HCT116 (cell line): ENCODE data around the gene MAGEA9. TPM values are rescaled to one million over a fixed set of nuclear protein-coding genes. Genes with fewer than 3 reads are reported as not detected.

Source experiments
- ATAC-seq: fragments of 200-7000 bp; cut with Tn5 transposase; 2 replicates; pipeline ENCODE4 v1.9.1; 2020; ENCODE audit warnings: mild to moderate bottlenecking, moderate library complexity
- BruUV-seq: library from RNA; stranded (reverse); fragments of 400-500 nt; replicated peaks from 2 replicates; lab custom pipeline; 2021; lab: Mats Ljungman, UMichigan
- CTCF ChIA-PET: fragments of 300-600 bp; sonication (Branson Sonifier 250); formaldehyde crosslinking; loops from one replicate; lab custom pipeline; 2021; ENCODE audit warnings: antibody characterized with exemption; lab: Charles Lee
- POLR2A ChIA-PET: fragments of 300-600, 350-600 bp; sonication (Branson Sonifier 250); formaldehyde crosslinking; loops from one replicate; lab custom pipeline; 2021; ENCODE audit warnings: antibody characterized with exemption; lab: Charles Lee
- RAD21 ChIA-PET, 2 experiments: fragments of 300-600 bp; sonication (Branson Sonifier 250); formaldehyde crosslinking; loops; one replicate each; lab custom pipeline; 2023; ENCODE audit warnings: low total read pairs in 2 of 2; ENCODE audit not compliant: uncharacterized antibody in 2 of 2, unreplicated experiment in 2 of 2, low non-redundant PET in 1 of 2; lab: Charles Lee
- DNase-seq: peaks from one replicate; pipeline ENCODE4 v3.0.0-alpha.2; 2010; ENCODE audit warnings: low read depth, low spot score
- H2AFZ ChIP-seq: fragments of 200-600 bp; shearing (Covaris generic), sonication (generic); 2 replicates; pipeline ENCODE4 v1.6.1; 2017; ENCODE audit warnings: low read depth, mixed run types, mixed read lengths, antibody characterized with exemption, low read length; ENCODE audit not compliant: poor library complexity, severe bottlenecking
- H3K27ac ChIP-seq: 2 replicates; pipeline ENCODE4 v1.5.1; 2012; ENCODE audit warnings: low read depth, low read length
- H3K27me3 ChIP-seq: fragments of 200-600 bp; sonication (generic); 2 replicates; pipeline ENCODE4 v1.6.1; 2016; ENCODE audit warnings: mixed run types, low read length, mixed read lengths; ENCODE audit not compliant: insufficient read depth
- H3K36me3 ChIP-seq, 2 experiments: fragments of 200-500 bp in 1 of 2; fragments of 200-600 bp in 1 of 2; sonication (Bioruptor generic) in 1 of 2; sonication (generic) in 1 of 2; 2 replicates each; pipeline versions ENCODE4 v1.5.1 to v1.6.1; 2014 to 2016; ENCODE audit warnings: low read length in 2 of 2, inconsistent platforms in 1 of 2, mixed read lengths in 1 of 2, mixed run types in 1 of 2; ENCODE audit not compliant: insufficient read depth in 2 of 2, control insufficient read depth in 1 of 2
- H3K4me1 ChIP-seq, 2 experiments: fragments of 200-600 bp in 1 of 2; sonication (generic) in 1 of 2; 2 replicates each; pipeline versions ENCODE4 v1.5.1 to v1.6.1; 2012 to 2017; ENCODE audit warnings: low read length in 2 of 2, inconsistent platforms in 1 of 2, mild to moderate bottlenecking in 1 of 2, mixed read lengths in 1 of 2, mixed run types in 1 of 2, moderate library complexity in 1 of 2; ENCODE audit not compliant: insufficient read depth in 2 of 2, control insufficient read depth in 1 of 2
- H3K4me2 ChIP-seq: fragments of 200-600 bp; sonication (generic); 2 replicates; pipeline ENCODE4 v1.6.1; 2017; ENCODE audit warnings: mixed run types, low read length, mixed read lengths
- H3K4me3 ChIP-seq, 2 experiments: fragments of 200-600 bp in 1 of 2; sonication (generic) in 1 of 2; replicated peaks in 1 of 2; 2 replicates each; pipeline ENCODE4 v1.5.1; 2011 to 2016; ENCODE audit warnings: low read length in 2 of 2, control low read depth in 1 of 2, low read depth in 1 of 2, mild to moderate bottlenecking in 1 of 2, mixed read lengths in 1 of 2, mixed run types in 1 of 2
- H3K79me2 ChIP-seq: fragments of 200-600 bp; sonication (generic); 2 replicates; pipeline ENCODE4 v1.6.1; 2017; ENCODE audit warnings: mild to moderate bottlenecking, mixed run types, low read length, moderate library complexity, mixed read lengths; ENCODE audit not compliant: insufficient read depth
- H3K9ac ChIP-seq: fragments of 200-600 bp; sonication (generic); 2 replicates; pipeline ENCODE4 v1.6.1; 2016; ENCODE audit warnings: low read length, mixed read lengths
- H3K9me2 ChIP-seq: fragments of 200-600 bp; sonication (generic), shearing (Covaris generic); 2 replicates; pipeline ENCODE4 v1.6.1; 2017; ENCODE audit warnings: mixed run types, mild to moderate bottlenecking, moderate library complexity; ENCODE audit not compliant: insufficient read depth
- H3K9me3 ChIP-seq, 2 experiments: fragments of 200-500 bp in 1 of 2; fragments of 200-600 bp in 1 of 2; sonication (Bioruptor generic) in 1 of 2; sonication (generic) in 1 of 2; 2 replicates each; pipeline ENCODE4 v1.6.1; 2014 to 2017; ENCODE audit warnings: low read length in 2 of 2, mixed read lengths in 2 of 2, inconsistent platforms in 1 of 2, low read depth in 1 of 2, mild to moderate bottlenecking in 1 of 2, mixed run types in 1 of 2, moderate library complexity in 1 of 2; ENCODE audit not compliant: control insufficient read depth in 1 of 2, insufficient read depth in 1 of 2
- H4K20me1 ChIP-seq: fragments of 200-600 bp; sonication (generic), shearing (Covaris generic); 2 replicates; pipeline ENCODE4 v1.6.1; 2017; ENCODE audit warnings: mixed run types, mild to moderate bottlenecking, moderate library complexity; ENCODE audit not compliant: insufficient read depth
- ATF3 ChIP-seq: IDR thresholded peaks from 2 replicates; pipeline ENCODE4 v1.6.1; 2012
- CBX3 ChIP-seq: IDR thresholded peaks from 2 replicates; pipeline ENCODE4 v1.6.1; 2012; ENCODE audit warnings: low read depth
- CEBPB ChIP-seq: IDR thresholded peaks from 2 replicates; pipeline ENCODE4 v1.6.1; 2012; ENCODE audit warnings: low read depth
- EZH2 ChIP-seq: fragments of 200-600 bp; sonication (generic); IDR thresholded peaks from 2 replicates; pipeline ENCODE4 v1.6.1; 2017; ENCODE audit warnings: antibody characterized with exemption, mixed run types
- EZH2phosphoT487 ChIP-seq: fragments of 200-600 bp; IDR thresholded peaks from 2 replicates; pipeline ENCODE4 v1.6.1; 2018; ENCODE audit warnings: antibody characterized with exemption, borderline replicate concordance
- JUND ChIP-seq: IDR thresholded peaks from 2 replicates; pipeline ENCODE4 v1.6.1; 2012
- POLR2AphosphoS5 ChIP-seq: IDR thresholded peaks from 2 replicates; pipeline ENCODE4 v1.6.1; 2011; ENCODE audit warnings: mild to moderate bottlenecking, low read depth, low read length, moderate library complexity
- RAD21 ChIP-seq: IDR thresholded peaks from 2 replicates; pipeline ENCODE4 v1.6.1; 2012; ENCODE audit warnings: low read depth, mild to moderate bottlenecking
- SIN3A ChIP-seq: IDR thresholded peaks from 2 replicates; pipeline ENCODE4 v1.6.1; 2012; ENCODE audit warnings: low read depth
- SRF ChIP-seq: IDR thresholded peaks from 2 replicates; pipeline ENCODE4 v1.6.1; 2012; ENCODE audit warnings: low read depth
- TCF7L2 ChIP-seq: IDR thresholded peaks from 2 replicates; pipeline ENCODE4 v1.7.0; 2011; ENCODE audit warnings: borderline replicate concordance, inconsistent platforms; ENCODE audit not compliant: insufficient read depth, insufficient read length; ENCODE audit errors: extremely low read depth
- YY1 ChIP-seq: IDR thresholded peaks from 2 replicates; pipeline ENCODE4 v1.6.1; 2011; ENCODE audit warnings: low read length, low read depth, moderate library complexity, mild to moderate bottlenecking; ENCODE audit not compliant: insufficient replicate concordance; ENCODE audit errors: extremely low read depth
- ZNF274 ChIP-seq: fragments of 200-500 bp; sonication (Bioruptor generic); IDR thresholded peaks from 2 replicates; pipeline ENCODE4 v1.6.1; 2014; ENCODE audit warnings: mild to moderate bottlenecking, low read depth, low read length, inconsistent platforms
- intact Hi-C: fragments of 100-400 bp; cut with micrococcal nuclease; formaldehyde crosslinking; loops from 2 replicates; pipeline ENCODE4 v1.10.0; 2022
- total RNA-seq: library from RNA; stranded (reverse); gene quantifications from one replicate; pipeline ENCODE4 v1.2.1, GENCODE V29; 2021; ENCODE audit not compliant: unreplicated experiment
- TF ChIP-seq, protein P1 (sequence below): IDR thresholded peaks from 2 replicates; pipeline ENCODE4 v1.6.1; 2012; ENCODE audit warnings: low read depth
- TF ChIP-seq, protein P2 (sequence below): IDR thresholded peaks from 2 replicates; pipeline ENCODE4 v1.6.1; 2012
- TF ChIP-seq, protein P3 (sequence below), 3 experiments: fragments of 200-600 bp in 1 of 3; sonication (generic) in 1 of 3; IDR thresholded peaks in 2 of 3; conservative IDR thresholded peaks in 1 of 3; 2 replicates each; pipeline ENCODE4 v1.5.1; 2012 to 2017; ENCODE audit warnings: low read depth in 2 of 3, low read length in 2 of 3, antibody characterized with exemption in 1 of 3, borderline replicate concordance in 1 of 3, control low read depth in 1 of 3, mild to moderate bottlenecking in 1 of 3, mixed read lengths in 1 of 3, mixed run types in 1 of 3, moderate library complexity in 1 of 3; ENCODE audit not compliant: insufficient read depth in 1 of 3

The MAGEA9 gene
- total RNA-seq, 1 experiment from 2014 or later: not detected

- no peak overlapping the region for H3K9ac ChIP-seq
- RAD21 ChIA-PET: no interaction called here
These were observed 21.9 kb upstream of the MAGEA9 start for GRCh38 chrX:149759824-149760223.

More at GRCh38 chrX:149759824-149760223, 21.9 kb upstream of the MAGEA9 start:
- H3K4me2 ChIP-seq: no peak overlapping the region
- no peaks in the 10 kb centered on the region for H4K20me1 ChIP-seq
- H3K27ac ChIP-seq: no peak overlapping the region
- H3K36me3 ChIP-seq: no peaks in the 10 kb centered on the region
- H3K4me3 ChIP-seq: no peak overlapping the region
- no peaks in the 10 kb centered on the region for H3K4me1 ChIP-seq
- no peak for ATAC-seq
- CTCF ChIA-PET: no interaction called here
- TF ChIP-seq ATF3 (no peak), SIN3A (no peak), EZH2 (no peak), JUND (no peak), ZNF274 (no peak), POLR2AphosphoS5 (no peak), EZH2phosphoT487 (no peak), TCF7L2 (no peak), CBX3 (no peak), SRF (no peak), CEBPB (no peak), YY1 (no peak), RAD21 (no peak)
- TF ChIP-seq, protein P1, sequence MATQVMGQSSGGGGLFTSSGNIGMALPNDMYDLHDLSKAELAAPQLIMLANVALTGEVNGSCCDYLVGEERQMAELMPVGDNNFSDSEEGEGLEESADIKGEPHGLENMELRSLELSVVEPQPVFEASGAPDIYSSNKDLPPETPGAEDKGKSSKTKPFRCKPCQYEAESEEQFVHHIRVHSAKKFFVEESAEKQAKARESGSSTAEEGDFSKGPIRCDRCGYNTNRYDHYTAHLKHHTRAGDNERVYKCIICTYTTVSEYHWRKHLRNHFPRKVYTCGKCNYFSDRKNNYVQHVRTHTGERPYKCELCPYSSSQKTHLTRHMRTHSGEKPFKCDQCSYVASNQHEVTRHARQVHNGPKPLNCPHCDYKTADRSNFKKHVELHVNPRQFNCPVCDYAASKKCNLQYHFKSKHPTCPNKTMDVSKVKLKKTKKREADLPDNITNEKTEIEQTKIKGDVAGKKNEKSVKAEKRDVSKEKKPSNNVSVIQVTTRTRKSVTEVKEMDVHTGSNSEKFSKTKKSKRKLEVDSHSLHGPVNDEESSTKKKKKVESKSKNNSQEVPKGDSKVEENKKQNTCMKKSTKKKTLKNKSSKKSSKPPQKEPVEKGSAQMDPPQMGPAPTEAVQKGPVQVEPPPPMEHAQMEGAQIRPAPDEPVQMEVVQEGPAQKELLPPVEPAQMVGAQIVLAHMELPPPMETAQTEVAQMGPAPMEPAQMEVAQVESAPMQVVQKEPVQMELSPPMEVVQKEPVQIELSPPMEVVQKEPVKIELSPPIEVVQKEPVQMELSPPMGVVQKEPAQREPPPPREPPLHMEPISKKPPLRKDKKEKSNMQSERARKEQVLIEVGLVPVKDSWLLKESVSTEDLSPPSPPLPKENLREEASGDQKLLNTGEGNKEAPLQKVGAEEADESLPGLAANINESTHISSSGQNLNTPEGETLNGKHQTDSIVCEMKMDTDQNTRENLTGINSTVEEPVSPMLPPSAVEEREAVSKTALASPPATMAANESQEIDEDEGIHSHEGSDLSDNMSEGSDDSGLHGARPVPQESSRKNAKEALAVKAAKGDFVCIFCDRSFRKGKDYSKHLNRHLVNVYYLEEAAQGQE: no peak
- TF ChIP-seq, protein P2, sequence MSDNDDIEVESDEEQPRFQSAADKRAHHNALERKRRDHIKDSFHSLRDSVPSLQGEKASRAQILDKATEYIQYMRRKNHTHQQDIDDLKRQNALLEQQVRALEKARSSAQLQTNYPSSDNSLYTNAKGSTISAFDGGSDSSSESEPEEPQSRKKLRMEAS: no peak
- TF ChIP-seq, protein P3, sequence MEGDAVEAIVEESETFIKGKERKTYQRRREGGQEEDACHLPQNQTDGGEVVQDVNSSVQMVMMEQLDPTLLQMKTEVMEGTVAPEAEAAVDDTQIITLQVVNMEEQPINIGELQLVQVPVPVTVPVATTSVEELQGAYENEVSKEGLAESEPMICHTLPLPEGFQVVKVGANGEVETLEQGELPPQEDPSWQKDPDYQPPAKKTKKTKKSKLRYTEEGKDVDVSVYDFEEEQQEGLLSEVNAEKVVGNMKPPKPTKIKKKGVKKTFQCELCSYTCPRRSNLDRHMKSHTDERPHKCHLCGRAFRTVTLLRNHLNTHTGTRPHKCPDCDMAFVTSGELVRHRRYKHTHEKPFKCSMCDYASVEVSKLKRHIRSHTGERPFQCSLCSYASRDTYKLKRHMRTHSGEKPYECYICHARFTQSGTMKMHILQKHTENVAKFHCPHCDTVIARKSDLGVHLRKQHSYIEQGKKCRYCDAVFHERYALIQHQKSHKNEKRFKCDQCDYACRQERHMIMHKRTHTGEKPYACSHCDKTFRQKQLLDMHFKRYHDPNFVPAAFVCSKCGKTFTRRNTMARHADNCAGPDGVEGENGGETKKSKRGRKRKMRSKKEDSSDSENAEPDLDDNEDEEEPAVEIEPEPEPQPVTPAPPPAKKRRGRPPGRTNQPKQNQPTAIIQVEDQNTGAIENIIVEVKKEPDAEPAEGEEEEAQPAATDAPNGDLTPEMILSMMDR (IDR thresholded peaks at IDR 0.05 in 2 of 3, conservative IDR thresholded peaks at IDR 0.05 in 1 of 3; ENCODE audit: borderline replicate concordance in 1 of 3, insufficient read depth in 1 of 3, low read depth in 2 of 3, low read length in 2 of 3): no peak
- TF ChIP-seq, all 23 proteins: peak for 0
- no TSS peak for BruUV-seq
- intact Hi-C loops: no loop called here
- POLR2A ChIA-PET: no interaction called here
- no peaks in the 10 kb centered on the region for H3K9me2 ChIP-seq
- no peaks in the 10 kb centered on the region for H3K9me3 ChIP-seq
- DNase-seq: no peak
- no peak overlapping the region for H2AFZ ChIP-seq
- no peaks in the 10 kb centered on the region for H3K79me2 ChIP-seq
- no peaks in the 10 kb centered on the region for H3K27me3 ChIP-seq
